HG03045 (cell line): ENCODE data around the gene EML6.
"Not testable (repeated sequence)": the region's sequence is repeated elsewhere in the genome, so short reads cannot be mapped to it uniquely, and the experiment has no call there.

Experiments
- ATAC-seq: cut with Tn5 transposase; IDR thresholded peaks from one replicate; pipeline ENCODE4 v1.9.1; 2021; ENCODE audit warnings: mild to moderate bottlenecking, moderate library complexity; ENCODE audit not compliant: unreplicated experiment

The EML6 gene

GRCh38 chr2:54871457-54872107, 148.1 kb downstream of the EML6 start:
- ATAC-seq, result no peak

- no peak for ATAC-seq
Measured at GRCh38 chr2:54872780-54873179, 149.3 kb downstream of the EML6 start.

GRCh38 chr2:54873236-54873635, 149.8 kb downstream of the EML6 start:
- ATAC-seq, result not testable (repeated sequence)

GRCh38 chr2:54876764-54877163, 153.3 kb downstream of the EML6 start:
- ATAC-seq, result no peak

DNA sequence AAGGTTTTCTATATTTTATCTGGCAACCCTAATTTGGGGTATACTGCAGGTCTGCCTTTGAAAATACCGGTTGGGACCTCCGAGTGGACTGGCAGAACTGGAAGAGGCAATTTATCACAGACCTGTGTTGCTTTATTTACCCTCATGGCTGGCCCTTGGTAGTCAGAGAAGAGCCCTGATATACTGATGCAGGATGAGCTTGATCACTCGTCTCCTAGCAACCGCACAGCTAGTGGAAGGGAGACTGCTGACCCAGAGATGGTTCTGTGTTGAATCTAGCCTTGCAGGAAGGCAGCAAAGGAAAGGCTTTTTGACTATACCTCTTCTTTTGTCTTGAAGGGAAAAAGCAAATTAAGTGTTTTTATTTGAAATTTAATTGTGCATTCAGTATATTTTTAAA, 154.7 kb downstream of the EML6 start:
- no peak for ATAC-seq

DNA sequence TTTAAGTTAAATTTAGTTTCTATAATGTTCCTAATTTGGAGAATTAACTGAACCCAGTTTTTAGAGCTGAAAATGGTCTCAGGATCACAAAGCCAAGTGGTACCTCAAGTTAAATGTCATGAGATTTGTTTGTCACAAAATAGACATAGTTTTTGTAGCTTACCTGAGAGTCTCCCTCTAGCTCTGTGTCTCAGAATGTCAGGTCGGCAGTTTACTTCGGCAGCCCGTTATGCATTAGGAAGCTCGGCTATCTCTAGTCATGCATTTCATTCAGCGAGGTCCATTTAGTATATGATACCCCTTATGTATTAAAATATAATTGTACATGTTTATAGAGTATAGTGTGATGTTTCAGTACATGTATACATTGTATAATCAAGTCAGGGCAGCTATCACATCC, 155.6 kb downstream of the EML6 start:
- ATAC-seq, result no peak

- ATAC-seq, result no peak
Measured at GRCh38 chr2:54879598-54880332, 156.3 kb downstream of the EML6 start.

DNA sequence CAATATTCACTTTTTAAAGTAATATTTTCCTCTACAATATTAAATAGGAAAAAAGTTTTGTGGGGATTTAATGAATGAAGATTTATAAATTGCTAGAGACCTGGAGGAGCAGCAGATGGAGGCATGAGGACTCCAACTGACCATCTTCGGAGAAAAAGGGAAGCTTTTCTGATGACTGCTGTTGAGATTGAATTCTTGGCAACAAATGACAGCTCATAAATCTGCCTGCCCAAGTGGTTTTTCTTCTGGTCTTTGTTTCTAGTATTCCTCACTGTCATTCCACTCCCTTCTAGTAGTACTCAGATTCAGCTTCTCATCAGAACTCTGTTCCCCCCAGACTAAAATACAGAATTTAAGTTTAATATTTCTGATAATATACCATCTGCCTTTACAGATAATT, 157.0 kb downstream of the EML6 start:
- no peak for ATAC-seq

GRCh38 chr2:54881759-54882158, 158.3 kb downstream of the EML6 start:
- no peak for ATAC-seq

- ATAC-seq, result no peak
Measured at GRCh38 chr2:54885891-54886290, 162.4 kb downstream of the EML6 start.

DNA sequence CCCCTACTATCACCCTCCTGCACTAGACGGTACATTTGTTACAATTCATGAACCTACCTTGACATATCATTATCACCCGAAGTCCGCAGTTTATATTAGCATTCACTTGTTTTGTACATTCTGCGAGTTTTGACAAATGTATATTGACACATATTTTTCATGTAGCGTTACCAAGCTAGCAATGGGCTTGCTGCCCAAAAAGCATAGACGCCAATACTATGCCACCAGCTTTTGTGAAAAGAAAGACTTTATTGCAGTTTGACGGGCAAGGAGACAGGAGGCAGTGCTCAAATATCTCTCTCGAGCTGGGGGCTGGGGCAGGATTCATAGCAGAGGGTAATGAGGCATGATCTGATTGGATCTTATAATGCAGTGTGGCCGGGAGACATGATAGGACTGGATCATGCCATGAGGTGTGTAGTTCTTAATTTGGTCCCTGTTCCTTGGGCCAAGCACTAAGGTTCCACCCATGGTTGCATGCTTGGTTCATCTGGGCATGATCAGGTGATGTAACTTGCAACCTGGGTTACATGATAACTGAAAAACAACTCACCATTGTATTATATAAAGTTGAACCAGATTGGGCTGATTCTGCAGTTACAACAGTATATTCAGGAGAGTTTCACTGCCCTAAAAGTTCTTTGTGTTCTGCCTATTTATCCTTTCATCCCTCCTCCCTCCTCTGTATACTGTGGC, 164.5 kb downstream of the EML6 start:
- no peak for ATAC-seq

- ATAC-seq, result no peak
Measured at GRCh38 chr2:54889053-54889452, 165.6 kb downstream of the EML6 start.

DNA sequence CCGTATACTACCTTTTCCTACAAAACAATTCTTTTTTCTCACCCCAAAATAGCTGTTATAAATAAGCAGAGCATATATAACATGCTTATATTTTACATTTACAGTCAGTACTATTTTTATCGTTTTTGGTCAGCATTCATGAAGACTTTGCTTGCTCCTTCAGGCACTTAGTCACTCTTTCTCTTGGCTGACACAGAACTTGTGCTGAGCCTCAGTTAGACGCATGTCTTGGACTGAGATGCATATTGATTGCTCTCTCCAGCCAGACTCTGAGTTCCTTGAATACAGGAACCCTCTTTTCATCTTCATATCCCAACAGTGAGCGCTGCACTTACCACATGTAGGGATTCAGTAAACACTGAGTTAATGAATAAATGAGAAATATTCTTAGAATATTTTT, 168.4 kb downstream of the EML6 start:
- no peak for ATAC-seq

DNA sequence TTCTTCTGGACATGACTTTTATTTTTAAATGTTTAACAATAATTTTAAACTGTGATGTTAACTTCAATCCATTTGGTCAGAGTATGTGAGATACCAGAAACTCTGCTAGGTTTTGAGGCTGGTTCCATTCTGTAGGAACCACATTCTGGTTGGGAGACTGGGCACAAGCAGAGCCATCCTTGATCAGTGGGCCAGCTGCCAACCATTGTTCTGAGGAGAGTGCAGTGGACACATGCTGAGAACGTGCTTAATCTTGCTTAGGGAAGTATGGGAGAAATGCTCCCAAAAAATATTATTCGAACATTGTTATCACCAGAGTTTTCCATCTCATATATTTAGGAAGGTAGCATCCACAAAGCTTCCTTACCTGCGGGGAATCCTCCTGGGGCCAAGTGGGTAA, 171.0 kb downstream of the EML6 start:
- ATAC-seq, result no peak

DNA sequence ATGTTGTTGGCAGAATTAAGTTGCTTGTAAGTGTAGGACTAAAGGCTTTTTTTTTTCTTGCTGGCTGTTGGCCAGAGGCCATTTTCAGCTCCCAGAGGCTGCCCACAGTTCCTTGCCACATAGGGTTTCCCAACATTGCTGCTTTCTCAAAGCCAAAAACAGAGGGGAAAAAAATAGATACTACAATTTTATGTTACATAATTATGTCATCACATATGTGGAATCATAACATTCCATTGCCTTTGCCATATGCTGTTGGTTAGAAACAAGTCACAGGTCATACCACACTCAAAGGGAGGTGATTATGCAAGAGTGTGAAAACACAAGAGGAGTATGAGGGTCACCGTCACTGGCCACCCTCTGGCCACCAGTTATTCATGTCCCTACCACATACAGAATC, 172.3 kb downstream of the EML6 start:
- ATAC-seq, result no peak

DNA sequence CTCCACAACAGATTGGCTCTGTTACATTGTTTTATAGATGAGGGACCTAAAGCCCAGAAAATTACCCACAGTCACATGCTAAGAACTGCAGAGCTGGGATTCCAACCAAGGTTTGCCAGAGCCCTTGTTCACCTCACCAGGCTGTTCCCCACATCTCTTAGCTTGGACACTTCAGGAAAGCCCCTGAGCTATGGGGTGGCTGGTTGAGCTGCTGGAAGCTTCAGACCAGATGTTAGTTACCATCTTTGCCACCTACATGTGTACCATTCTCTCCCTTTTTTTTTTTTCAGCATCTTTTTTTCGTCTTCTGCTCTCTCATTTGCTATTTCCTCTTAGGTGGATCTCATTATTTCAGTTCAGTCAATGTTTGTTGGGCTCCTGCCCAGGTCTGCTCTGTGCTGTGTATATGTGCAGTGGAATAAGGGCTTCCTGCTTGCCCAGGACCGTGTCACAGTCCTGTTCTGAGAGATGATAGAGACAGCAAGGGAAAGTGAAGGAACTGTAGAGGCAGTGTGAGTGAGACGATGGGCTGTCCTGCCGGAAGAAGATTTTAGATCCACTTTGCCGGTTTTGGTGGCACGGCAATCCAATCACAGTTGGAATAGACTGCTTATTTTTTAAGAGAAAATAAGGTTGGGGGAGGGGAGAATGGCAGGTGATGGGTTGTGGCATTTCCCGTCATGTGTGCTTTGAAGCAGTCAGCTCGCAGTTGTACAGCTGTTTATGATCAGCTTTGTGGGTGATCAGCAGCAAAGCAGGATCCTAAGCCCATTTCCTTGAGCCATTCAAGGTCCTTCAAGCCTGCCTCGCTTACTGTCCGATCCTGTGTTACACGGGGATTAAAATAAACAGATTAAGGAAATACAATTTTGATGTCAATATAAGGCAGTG, 174.2 kb downstream of the EML6 start:
- ATAC-seq, result no peak

DNA sequence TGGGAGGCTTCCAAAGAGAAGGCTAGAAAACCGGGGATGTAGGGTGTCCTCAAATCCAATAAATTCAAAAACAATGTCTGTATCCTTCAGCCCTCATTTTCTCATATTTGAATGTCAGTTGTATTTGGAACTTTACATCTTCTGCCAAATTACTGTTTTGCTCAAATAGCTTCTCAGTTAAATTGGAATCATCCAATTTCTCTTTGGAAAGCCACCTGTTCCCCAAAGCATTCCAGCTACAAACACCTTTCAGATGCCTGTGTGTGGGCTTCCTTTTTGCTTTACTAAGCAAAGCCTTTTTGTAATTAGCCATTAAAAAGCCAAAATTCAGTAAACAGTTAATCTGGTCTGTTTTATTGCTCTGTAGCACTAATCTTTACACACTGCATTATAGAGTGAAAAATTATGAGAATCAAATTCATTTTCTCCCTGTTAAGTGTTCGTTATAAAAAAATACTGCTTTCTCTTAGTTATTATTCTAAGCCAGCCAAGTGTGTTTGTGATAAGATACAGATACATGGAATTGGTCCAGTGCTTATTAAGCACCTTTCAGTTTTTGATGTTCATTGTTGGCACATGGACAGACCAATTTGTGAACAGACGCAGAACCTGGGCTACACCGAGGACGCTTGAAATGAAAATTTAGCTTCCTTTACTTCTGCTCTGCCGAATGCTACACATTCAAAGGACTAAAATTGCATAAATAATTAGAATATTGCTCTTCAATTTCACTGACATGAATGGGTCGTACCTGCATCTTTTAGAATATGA, 175.2 kb downstream of the EML6 start:
- no peak for ATAC-seq

- no peak for ATAC-seq
Measured at GRCh38 chr2:54899576-54900200, 176.2 kb downstream of the EML6 start.

- ATAC-seq, result no peak
Measured at GRCh38 chr2:54901224-54901986, 177.9 kb downstream of the EML6 start.
